Cardiac muscle cell (in vitro differentiated cells and primary cell): Measurements from ENCODE around the gene SCNM1. TPM values are rescaled to one million over a fixed set of nuclear protein-coding genes. Genes with fewer than 3 reads are reported as not detected.
A peak's percentile ranks its signal among the peaks of the same experiment; 100 is the strongest.

Experiments used
- DNase-seq, 2 donors: peaks; one replicate each; pipeline versions ENCODE4 v3.0.0 to v3.0.0-alpha.2; 2010 to 2017; ENCODE audit warnings: low read depth in 1 of 2, low spot score in 1 of 2
- H3K27ac ChIP-seq: fragments of 200-600 bp; sonication (generic); 2 replicates; pipeline ENCODE4 v1.5.1; 2016
- H3K27me3 ChIP-seq: fragments of 200-600 bp; sonication (generic); 2 replicates; pipeline ENCODE4 v1.6.0; 2016; ENCODE audit warnings: control low read depth
- H3K36me3 ChIP-seq: fragments of 200-600 bp; sonication (generic); 2 replicates; pipeline ENCODE4 v1.5.1; 2016; ENCODE audit warnings: control low read depth
- H3K4me1 ChIP-seq: fragments of 200-600 bp; sonication (generic); 2 replicates; pipeline ENCODE4 v1.8.1; 2017; ENCODE audit warnings: low read depth, mild to moderate bottlenecking, mixed run types
- H3K4me3 ChIP-seq: fragments of 200-600 bp; sonication (generic); 2 replicates; pipeline ENCODE4 v1.5.1; 2016; ENCODE audit warnings: mild to moderate bottlenecking
- H3K9me3 ChIP-seq: fragments of 200-600 bp; sonication (generic); 2 replicates; pipeline ENCODE4 v1.5.1; 2017; ENCODE audit warnings: low read depth, mild to moderate bottlenecking, control low read depth
- polyA plus RNA-seq: library from polyadenylated mRNA; unstranded; fragments of >200 nt; fragmentation: Nextera tagmentation; extraction: Ambion mirVana; gene quantifications from 2 replicates; pipeline ENCODE4 v1.2.1, GENCODE V29; 2016
- total RNA-seq: library from RNA; depleted of rRNA; stranded (reverse); fragments of >200 nt; gene quantifications from 2 replicates; pipeline ENCODE4 v1.2.3, GENCODE V29; 2016
- TF ChIP-seq, protein P1 (sequence below): IDR thresholded peaks from 2 replicates; pipeline ENCODE4 v1.5.1; 2012; ENCODE audit warnings: low read depth, mild to moderate bottlenecking, low read length

The SCNM1 gene
- total and polyA plus RNA-seq, 2 experiments from 2014 or later: 30.8 to 80.7 TPM

- TF ChIP-seq, protein P1, sequence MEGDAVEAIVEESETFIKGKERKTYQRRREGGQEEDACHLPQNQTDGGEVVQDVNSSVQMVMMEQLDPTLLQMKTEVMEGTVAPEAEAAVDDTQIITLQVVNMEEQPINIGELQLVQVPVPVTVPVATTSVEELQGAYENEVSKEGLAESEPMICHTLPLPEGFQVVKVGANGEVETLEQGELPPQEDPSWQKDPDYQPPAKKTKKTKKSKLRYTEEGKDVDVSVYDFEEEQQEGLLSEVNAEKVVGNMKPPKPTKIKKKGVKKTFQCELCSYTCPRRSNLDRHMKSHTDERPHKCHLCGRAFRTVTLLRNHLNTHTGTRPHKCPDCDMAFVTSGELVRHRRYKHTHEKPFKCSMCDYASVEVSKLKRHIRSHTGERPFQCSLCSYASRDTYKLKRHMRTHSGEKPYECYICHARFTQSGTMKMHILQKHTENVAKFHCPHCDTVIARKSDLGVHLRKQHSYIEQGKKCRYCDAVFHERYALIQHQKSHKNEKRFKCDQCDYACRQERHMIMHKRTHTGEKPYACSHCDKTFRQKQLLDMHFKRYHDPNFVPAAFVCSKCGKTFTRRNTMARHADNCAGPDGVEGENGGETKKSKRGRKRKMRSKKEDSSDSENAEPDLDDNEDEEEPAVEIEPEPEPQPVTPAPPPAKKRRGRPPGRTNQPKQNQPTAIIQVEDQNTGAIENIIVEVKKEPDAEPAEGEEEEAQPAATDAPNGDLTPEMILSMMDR: no peak
- H3K4me3 ChIP-seq: no peak within 1 kb of the TSS
- no peaks in the 10 kb centered on the region for H3K9me3 ChIP-seq
- peaks cover 10% of the 10 kb centered on the region for H3K36me3 ChIP-seq
- no peaks in the 10 kb centered on the region for H3K4me1 ChIP-seq
- no peak within 1 kb of the TSS for H3K27ac ChIP-seq
- DNase-seq: no peak
- no peaks in the 10 kb centered on the region for H3K27me3 ChIP-seq
These were observed 9.5 kb upstream of the SCNM1 start, which contains the start of gene TNFAIP8L2 for GRCh38 chr1:151156515-151156819. TSS of gene TNFAIP8L2 (plus strand) at chr1:151156649. CDS start at chr1:151158698, 2,049 bp downstream.

DNA sequence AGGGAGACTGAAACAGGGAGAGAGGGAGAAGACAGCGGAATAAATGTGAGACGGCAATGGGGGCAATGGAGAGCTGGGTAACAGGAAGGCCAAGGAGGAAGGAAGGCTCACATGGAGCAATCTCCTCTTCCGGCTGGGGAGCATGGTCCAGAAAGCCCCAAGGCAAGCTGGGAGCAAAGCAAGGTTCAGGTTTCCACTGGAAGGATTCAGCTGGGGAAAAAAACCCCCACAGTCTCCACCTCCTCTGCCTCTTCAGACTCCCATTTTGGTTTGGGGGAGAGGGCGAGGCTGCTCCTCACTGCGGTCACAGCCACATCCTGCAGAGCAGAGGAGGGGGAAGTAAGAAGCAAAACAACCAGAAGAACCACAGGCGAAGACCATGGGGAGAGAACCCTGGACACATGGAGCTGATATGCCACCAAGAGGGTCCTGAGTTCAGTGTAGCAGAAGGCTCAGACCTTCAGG lies 8.8 kb upstream of the SCNM1 start:
- no peaks in the 10 kb centered on the region for H3K9me3 ChIP-seq
- no peaks in the 10 kb centered on the region for H3K27me3 ChIP-seq
- TF ChIP-seq, protein P1: no peak
- H3K4me3 ChIP-seq: no peak overlapping the region
- no peak for DNase-seq
- peaks cover 14% of the 10 kb centered on the region for H3K36me3 ChIP-seq
- no peaks in the 10 kb centered on the region for H3K4me1 ChIP-seq
- no peak overlapping the region for H3K27ac ChIP-seq

GRCh38 chr1:151158326-151158725 lies 7.6 kb upstream of the SCNM1 start:
- TF ChIP-seq, protein P1: no peak
- H3K27me3 ChIP-seq: no peaks in the 10 kb centered on the region
- H3K36me3 ChIP-seq: peaks cover 14% of the 10 kb centered on the region
- no peak overlapping the region for H3K27ac ChIP-seq
- DNase-seq: no peak
- H3K9me3 ChIP-seq: no peaks in the 10 kb centered on the region
- H3K4me3 ChIP-seq: no peak overlapping the region
- no peaks in the 10 kb centered on the region for H3K4me1 ChIP-seq

- no peak for DNase-seq
- TF ChIP-seq, protein P1: no peak
These were observed 7.1 kb upstream of the SCNM1 start for GRCh38 chr1:151158751-151159251.

DNA sequence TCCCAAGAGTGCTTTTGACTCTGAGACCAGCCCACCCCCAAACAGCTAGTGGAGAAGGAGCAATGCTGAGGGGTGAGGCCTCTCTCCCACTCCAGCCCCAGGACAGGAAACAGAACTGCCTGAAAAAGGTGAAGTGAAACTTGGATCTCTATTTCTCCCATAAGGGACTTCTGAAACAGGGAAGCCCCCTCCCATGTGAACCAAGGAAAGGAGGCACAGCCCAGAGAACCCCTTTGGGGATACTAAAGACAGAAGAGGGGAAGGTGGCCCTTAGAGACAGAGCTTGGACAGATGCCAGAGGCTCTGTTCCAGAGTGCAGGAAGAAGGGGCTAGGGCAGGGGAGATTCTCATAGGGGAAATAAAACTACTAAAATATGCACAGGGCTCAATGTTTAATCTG lies 6.6 kb upstream of the SCNM1 start:
- H3K27ac ChIP-seq: peak overlapping the region; percentile 51
- peaks cover 14% of the 10 kb centered on the region for H3K36me3 ChIP-seq
- DNase-seq: no peak
- H3K27me3 ChIP-seq: no peaks in the 10 kb centered on the region
- H3K4me1 ChIP-seq: peaks cover 5% of the 10 kb centered on the region
- H3K9me3 ChIP-seq: no peaks in the 10 kb centered on the region
- H3K4me3 ChIP-seq: no peak overlapping the region
- TF ChIP-seq, protein P1: no peak

More at GRCh38 chr1:151158751-151159251, 7.1 kb upstream of the SCNM1 start:
- Histone ChIP-seq H3K27me3 (no peaks in the 10 kb centered on the region), H3K36me3 (peaks cover 14% of the 10 kb centered on the region), H3K4me3 (no peak overlapping the region), H3K9me3 (no peaks in the 10 kb centered on the region), H3K27ac (peak overlapping the region; percentile 51), H3K4me1 (no peaks in the 10 kb centered on the region)
